K562 (cell line): ENCODE results near the gene NR5A2. TPM values are rescaled to one million over a fixed set of nuclear protein-coding genes. Genes with fewer than 3 reads are reported as not detected.

ENCODE experiments used
- ATAC-seq: fragments of 200-7000 bp; cut with Tn5 transposase; 3 replicates; pipeline ENCODE4 v1.9.1; 2020; ENCODE audit warnings: moderate library complexity
- BruUV-seq: library from RNA; stranded (reverse); fragments of 400-500 nt; replicated peaks from 2 replicates; lab custom pipeline; 2021; lab: Mats Ljungman, UMichigan
- CTCF ChIA-PET: fragments of 300-600 bp; formaldehyde crosslinking; extraction: SDS; loops from one replicate; lab custom pipeline; 2021; ENCODE audit warnings: low intra/inter-chr PET ratio; lab: Yijun Ruan, JAX
- POLR2A ChIA-PET: fragments of 300-600, 350-650 bp; sonication (Branson Sonifier 250); formaldehyde crosslinking; extraction: SDS; loops from one replicate; lab custom pipeline; 2021; ENCODE audit warnings: antibody characterized with exemption, inconsistent platforms; lab: Yijun Ruan, JAX
- DNase-seq, 4 experiments: peaks; one replicate each; pipeline versions ENCODE4 v3.0.0 to v3.0.0-alpha.2; 2011 to 2018; ENCODE audit warnings: low spot score in 3 of 4, mixed read lengths in 3 of 4; ENCODE audit errors: extremely low read depth in 1 of 4
- FAIRE-seq: peaks from 2 replicates; lab custom pipeline; 2011; peaks lifted over from hg19 to GRCh38; lab: Jason Lieb, UNC
- H2AFZ ChIP-seq: 2 replicates; pipeline ENCODE4 v1.6.0; 2011; ENCODE audit warnings: low read depth, low read length, control low read depth, inconsistent platforms
- H3K27ac ChIP-seq: fragments of 200-600 bp; 3 replicates; pipeline ENCODE4 v1.8.0; 2011; ENCODE audit warnings: low read depth, mild to moderate bottlenecking, control low read depth, inconsistent platforms, low read length, moderate library complexity, mixed read lengths; ENCODE audit errors: extremely low read depth
- H3K27me3 ChIP-seq, 2 experiments: fragments of 300-600 bp in 1 of 2; 2 replicates in 1 of 2; 3 replicates in 1 of 2; pipeline versions ENCODE4 v1.6.0 to v1.8.0; 2011; ENCODE audit warnings: inconsistent platforms in 2 of 2, low read length in 2 of 2, mild to moderate bottlenecking in 1 of 2, mixed read lengths in 1 of 2, moderate library complexity in 1 of 2; ENCODE audit not compliant: control insufficient read depth in 2 of 2, insufficient read depth in 2 of 2
- H3K36me3 ChIP-seq: fragments of 300-600 bp; 3 replicates; pipeline ENCODE4 v1.8.0; 2011; ENCODE audit warnings: mild to moderate bottlenecking, low read length, inconsistent platforms; ENCODE audit not compliant: control insufficient read depth, insufficient read depth
- H3K4me1 ChIP-seq, 2 experiments: fragments of 200-600 bp in 1 of 2; replicated peaks in 1 of 2; 2 replicates in 1 of 2; 3 replicates in 1 of 2; pipeline versions ENCODE4 v1.5.1 to v1.8.0; 2011; ENCODE audit warnings: inconsistent platforms in 2 of 2, low read length in 2 of 2, mild to moderate bottlenecking in 1 of 2, mixed read lengths in 1 of 2, moderate library complexity in 1 of 2; ENCODE audit not compliant: control insufficient read depth in 2 of 2, insufficient read depth in 2 of 2
- H3K4me2 ChIP-seq: 2 replicates; pipeline ENCODE4 v1.6.1; 2011; ENCODE audit warnings: low read length, control low read depth, inconsistent platforms, mixed read lengths; ENCODE audit not compliant: insufficient read depth
- H3K4me3 ChIP-seq: fragments of 200-600 bp; sonication (generic), shearing (Covaris generic); 2 replicates; pipeline ENCODE4 v1.5.1; 2016; ENCODE audit warnings: control low read depth, inconsistent platforms
- H3K79me2 ChIP-seq: fragments of 200-600 bp; 3 replicates; pipeline ENCODE4 v1.8.0; 2011; ENCODE audit warnings: low read length, inconsistent platforms; ENCODE audit not compliant: control insufficient read depth, insufficient read depth
- H3K9ac ChIP-seq, 2 experiments: 2 replicates each; pipeline versions ENCODE4 v1.6.0 to v1.6.1; 2011; ENCODE audit warnings: low read depth in 2 of 2, low read length in 2 of 2, control low read depth in 1 of 2, inconsistent platforms in 1 of 2, mild to moderate bottlenecking in 1 of 2, mixed read lengths in 1 of 2; ENCODE audit not compliant: insufficient read depth in 1 of 2
- H3K9me1 ChIP-seq: one replicate; pipeline ENCODE4 v1.6.0; 2011; ENCODE audit warnings: inconsistent platforms, mild to moderate bottlenecking, low read length, moderate library complexity; ENCODE audit not compliant: control insufficient read depth, insufficient read depth
- H3K9me3 ChIP-seq: replicated peaks from 2 replicates; pipeline ENCODE4 v1.5.1; 2011; ENCODE audit warnings: low read depth, low read length, inconsistent platforms; ENCODE audit not compliant: control insufficient read depth, insufficient read depth
- H4K20me1 ChIP-seq: replicated peaks from 2 replicates; pipeline ENCODE4 v1.6.1; 2011; ENCODE audit warnings: low read length, inconsistent platforms, mixed read lengths; ENCODE audit not compliant: control insufficient read depth, insufficient read depth
- ASH1L ChIP-seq: fragments of 450-650 bp; IDR thresholded peaks from 2 replicates; pipeline ENCODE4 v1.6.1; 2018; ENCODE audit warnings: borderline replicate concordance, mild to moderate bottlenecking, low read depth; ENCODE audit not compliant: partially characterized antibody
- BRF1 ChIP-seq: IDR thresholded peaks from 3 replicates; pipeline ENCODE4 v1.6.1; 2011; ENCODE audit warnings: borderline replicate concordance, mild to moderate bottlenecking; ENCODE audit not compliant: insufficient read length; ENCODE audit errors: extremely low read depth
- CAMTA2 ChIP-seq: fragments of 250-450 bp; sonication (Bioruptor Pico); conservative IDR thresholded peaks from 2 replicates; pipeline ENCODE4 v1.5.1; 2022
- CLOCK ChIP-seq: fragments of 250-450 bp; sonication (Bioruptor Pico); IDR thresholded peaks from 2 replicates; pipeline ENCODE4 v1.4.0; 2020; ENCODE audit warnings: mild to moderate bottlenecking, moderate library complexity, borderline replicate concordance
- COPS2 ChIP-seq: fragments of 450-650 bp; conservative IDR thresholded peaks from 2 replicates; pipeline ENCODE4 v1.6.1; 2016; ENCODE audit warnings: mild to moderate bottlenecking, moderate library complexity
- E2F3 ChIP-seq: fragments of 250-450 bp; sonication (Bioruptor Pico); IDR thresholded peaks from 2 replicates; pipeline ENCODE4 v1.4.0; 2020; ENCODE audit warnings: mild to moderate bottlenecking
- FIP1L1 ChIP-seq: fragments of 200-400 bp; formaldehyde crosslinking; IDR thresholded peaks from 2 replicates; pipeline ENCODE4 v1.6.1; 2018; ENCODE audit warnings: mild to moderate bottlenecking, low read depth, low read length; ENCODE audit not compliant: poor library complexity, severe bottlenecking
- HIVEP1 ChIP-seq: fragments of 250-450 bp; sonication (Bioruptor Pico); IDR thresholded peaks from 2 replicates; pipeline ENCODE4 v1.4.0; 2020; ENCODE audit warnings: mild to moderate bottlenecking
- NFE2L1 ChIP-seq: fragments of 450-650 bp; IDR thresholded peaks from 2 replicates; pipeline ENCODE4 v1.6.1; 2016; ENCODE audit warnings: missing genetic modification characterization, low read depth, mild to moderate bottlenecking, missing compliant biosample characterization, moderate library complexity, borderline replicate concordance
- NR2C2 ChIP-seq, 2 experiments: fragments of 200-800 bp in 1 of 2; sonication (Bioruptor generic) in 1 of 2; sonication (generic) in 1 of 2; formaldehyde crosslinking in 1 of 2; IDR thresholded peaks; 2 replicates each; pipeline versions ENCODE4 v1.6.1 to v1.8.0; 2016 to 2022; ENCODE audit warnings: mild to moderate bottlenecking in 1 of 2, missing compliant biosample characterization in 1 of 2, missing genetic modification characterization in 1 of 2, missing genetic modification reagents in 1 of 2
- PHF21A ChIP-seq: fragments of 450-650 bp; IDR thresholded peaks from 2 replicates; pipeline ENCODE4 v1.6.1; 2017; ENCODE audit warnings: low read depth, borderline replicate concordance
- RBFOX2 ChIP-seq: fragments of 200-400 bp; formaldehyde crosslinking; IDR thresholded peaks from 2 replicates; pipeline ENCODE4 v1.6.1; 2017; ENCODE audit warnings: low read depth, mild to moderate bottlenecking, low read length, moderate library complexity
- RBM14 ChIP-seq: fragments of 200-400 bp; formaldehyde crosslinking; IDR thresholded peaks from 2 replicates; pipeline ENCODE4 v1.6.1; 2018; ENCODE audit warnings: low read depth, mild to moderate bottlenecking, low read length, moderate library complexity, borderline replicate concordance; ENCODE audit not compliant: insufficient read depth
- RHOXF2B ChIP-seq: fragments of 250-450 bp; sonication (Bioruptor Pico); conservative IDR thresholded peaks from 2 replicates; pipeline ENCODE4 v1.5.1; 2021
- ZNF639 ChIP-seq, 2 experiments: fragments of 200-800 bp in 1 of 2; sonication (Bioruptor generic) in 1 of 2; sonication (generic) in 1 of 2; formaldehyde crosslinking in 1 of 2; IDR thresholded peaks in 1 of 2; conservative IDR thresholded peaks in 1 of 2; 2 replicates each; pipeline versions ENCODE4 v1.5.0 to v1.6.1; 2016 to 2020; ENCODE audit warnings: missing compliant biosample characterization in 1 of 2, missing genetic modification characterization in 1 of 2, missing genetic modification reagents in 1 of 2
- in situ Hi-C: fragments of 300-500 bp; cut with MboI; formaldehyde crosslinking; loops from 4 replicates; pipeline ENCODE4 v1.15.0; 2018; ENCODE audit warnings: inconsistent platforms, mixed read lengths
- intact Hi-C: fragments of 100-400 bp; cut with micrococcal nuclease; formaldehyde crosslinking; loops from 2 replicates; pipeline ENCODE4 v1.14.2; 2022
- polyA plus RNA-seq, 8 experiments: library from polyadenylated mRNA; depleted of rRNA in 4 of 8; stranded (reverse) in 5 of 8; unstranded in 3 of 8; fragments of >200 nt; fragmentation: Nextera tagmentation in 2 of 8; fragmentation: Illumina TruSeq in 1 of 8; extraction: Ambion mirVana in 2 of 8; extraction: Trizol in 1 of 8; gene quantifications; 2 replicates each; pipeline versions ENCODE4 v1.2.1 to v1.2.3, GENCODE V29; 2011 to 2014; ENCODE audit warnings: inconsistent platforms in 1 of 8, missing spikeins in 1 of 8
- total RNA-seq, 7 experiments: library from RNA; depleted of rRNA in 6 of 7; stranded (reverse); fragments of >200 nt in 6 of 7; fragmentation: Illumina TruSeq in 2 of 7; extraction: Trizol in 2 of 7; gene quantifications; 2 replicates each; pipeline versions ENCODE4 v1.2.1 to v1.2.3, GENCODE V29; 2011 to 2021; ENCODE audit warnings: low replicate concordance in 1 of 7
- TF ChIP-seq, protein P1 (sequence below): fragments of 250-450 bp; sonication (Bioruptor Pico); IDR thresholded peaks from 2 replicates; pipeline ENCODE4 v1.5.0; 2021; ENCODE audit warnings: mild to moderate bottlenecking, borderline replicate concordance

Gene NR5A2
- total and polyA plus RNA-seq, 9 of the 15 experiments (the other 6 are each of a cell fraction or from before 2014, with no cell fraction given) = 0.13 to 0.40 (median 0.29) TPM

DNA sequence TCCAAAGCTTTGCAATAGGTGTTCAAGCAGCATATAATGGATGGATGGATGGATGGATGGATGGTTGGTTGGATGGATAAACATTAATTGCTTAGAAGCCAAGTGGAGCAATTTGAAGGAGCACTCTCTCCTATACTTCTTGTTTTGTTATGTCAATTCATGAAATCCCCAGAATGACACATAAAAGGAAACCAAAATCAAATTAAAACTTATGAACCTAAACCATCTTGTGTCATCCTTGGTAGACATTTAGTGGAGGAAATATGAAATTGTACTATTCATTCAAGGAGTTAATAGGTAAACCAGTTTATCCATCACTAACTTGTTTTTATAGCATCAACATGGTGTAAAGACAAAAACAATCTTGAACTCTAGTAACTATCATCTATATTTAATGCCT lies 122.5 kb downstream of the NR5A2 start:
- Histone ChIP-seq H3K79me2 (no peaks in the 10 kb centered on the region), H3K9me3 (no peaks in the 10 kb centered on the region), H3K27ac (no peak overlapping the region; the same call in 2 of the 3 replicates), H3K9me1 (no peaks in the 10 kb centered on the region), H4K20me1 (no peaks in the 10 kb centered on the region), H3K36me3 (no peaks in the 10 kb centered on the region), H3K9ac (no peak overlapping the region), H3K4me2 (no peak overlapping the region), H3K4me3 (no peak overlapping the region), H3K27me3 (no peaks in the 10 kb centered on the region), H3K4me1 (peaks cover 11 to 44% of the 10 kb centered on the region in 2 experiments), H2AFZ (peak overlapping the region; percentile 80; the same call in 1 of the 2 replicates)
- in situ Hi-C loops = no loop called here
- CTCF ChIA-PET = no interaction called here
- BruUV-seq = no TSS peak
- ATAC-seq (no peak), DNase-seq (no peak), FAIRE-seq (no peak)
- intact Hi-C loops = no loop called here
- POLR2A ChIA-PET = interaction anchor here (1.0 to 1.3 kb wide), 2 partner anchors 12 to 15 kb away, joined by 3 to 4 read pairs; no protein-coding TSS in a partner anchor
- TF ChIP-seq PHF21A (no peak), BRF1 (no peak), NFE2L1 (tag) (no peak), RHOXF2B (CRISPR knock-in tag) (no peak), CLOCK (CRISPR knock-in tag) (no peak), ASH1L (no peak), ZNF639 (CRISPR knock-in tag; conservative IDR thresholded peaks at IDR 0.05 in 1 of 2, IDR thresholded peaks at IDR 0.05 in 1 of 2) (no peak), RBFOX2 (no peak), CAMTA2 (CRISPR knock-in tag) (no peak), FIP1L1 (no peak), E2F3 (no peak), RBM14 (no peak), HIVEP1 (CRISPR knock-in tag) (no peak), COPS2 (no peak), NR2C2 (CRISPR knock-in tag; IDR thresholded peaks at IDR 0.05) (no peak), NR2C2 (tag; IDR thresholded peaks at IDR 0.05) (no peak)
- TF ChIP-seq, protein P1, sequence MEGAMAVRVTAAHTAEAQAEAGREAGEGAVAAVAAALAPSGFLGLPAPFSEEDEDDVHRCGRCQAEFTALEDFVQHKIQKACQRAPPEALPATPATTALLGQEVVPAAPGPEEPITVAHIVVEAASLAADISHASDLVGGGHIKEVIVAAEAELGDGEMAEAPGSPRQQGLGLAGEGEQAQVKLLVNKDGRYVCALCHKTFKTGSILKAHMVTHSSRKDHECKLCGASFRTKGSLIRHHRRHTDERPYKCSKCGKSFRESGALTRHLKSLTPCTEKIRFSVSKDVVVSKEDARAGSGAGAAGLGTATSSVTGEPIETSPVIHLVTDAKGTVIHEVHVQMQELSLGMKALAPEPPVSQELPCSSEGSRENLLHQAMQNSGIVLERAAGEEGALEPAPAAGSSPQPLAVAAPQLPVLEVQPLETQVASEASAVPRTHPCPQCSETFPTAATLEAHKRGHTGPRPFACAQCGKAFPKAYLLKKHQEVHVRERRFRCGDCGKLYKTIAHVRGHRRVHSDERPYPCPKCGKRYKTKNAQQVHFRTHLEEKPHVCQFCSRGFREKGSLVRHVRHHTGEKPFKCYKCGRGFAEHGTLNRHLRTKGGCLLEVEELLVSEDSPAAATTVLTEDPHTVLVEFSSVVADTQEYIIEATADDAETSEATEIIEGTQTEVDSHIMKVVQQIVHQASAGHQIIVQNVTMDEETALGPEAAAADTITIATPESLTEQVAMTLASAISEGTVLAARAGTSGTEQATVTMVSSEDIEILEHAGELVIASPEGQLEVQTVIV (CRISPR knock-in tag) = no peak
